ENCODE results near the gene C1QTNF1. TPM values are rescaled to one million over a fixed set of nuclear protein-coding genes. Genes with fewer than 3 reads are reported as not detected.
A peak's percentile ranks its signal among the peaks of the same experiment; 100 is the strongest.

The C1QTNF1 gene
- total RNA-seq, 2 experiments from 2014 or later: 0.12 to 0.14 TPM

DNA sequence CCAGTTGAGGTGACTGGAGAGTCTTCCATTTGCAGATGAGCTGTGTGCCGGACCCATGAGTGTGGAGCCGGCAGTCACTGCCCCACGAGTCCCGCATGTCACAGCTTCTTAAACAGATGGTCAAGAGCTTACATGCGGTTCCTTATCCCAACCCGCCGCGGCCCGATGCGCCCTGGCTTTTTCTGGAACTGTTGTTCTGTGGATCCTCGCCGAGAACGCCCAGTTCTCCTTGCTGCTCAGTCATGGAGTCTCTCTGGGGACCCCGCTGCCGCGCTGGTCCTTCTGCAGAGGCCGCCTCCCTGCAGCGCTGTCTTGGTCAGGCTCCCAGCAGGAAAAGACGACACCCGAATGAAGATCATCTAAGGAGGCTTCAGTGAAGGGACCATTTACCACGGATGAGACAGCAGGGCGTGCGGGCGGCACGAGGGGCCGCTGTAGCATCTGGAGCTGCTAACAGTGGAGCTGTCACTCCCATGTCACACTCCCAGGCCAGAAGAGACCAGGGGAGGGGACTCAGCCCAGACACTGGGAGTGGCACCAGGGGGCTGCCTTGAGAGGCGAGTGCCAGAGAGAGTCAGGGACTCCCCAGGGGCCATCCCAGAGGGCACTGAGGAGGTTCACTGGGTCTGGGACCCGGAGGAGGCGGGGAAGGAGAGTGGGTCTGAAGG is 33.5 kb upstream of the C1QTNF1 start:
- no peak for DNase-seq
- Mint-ChIP-seq H3K4me1 (peaks cover 24% of the 10 kb centered on the region), H3K36me3 (peaks cover 15% of the 10 kb centered on the region), H3K27me3 (no peaks in the 10 kb centered on the region), H3K9me3 (no peaks in the 10 kb centered on the region), H3K27ac (no peak overlapping the region), H3K4me3 (no peak overlapping the region)

DNA sequence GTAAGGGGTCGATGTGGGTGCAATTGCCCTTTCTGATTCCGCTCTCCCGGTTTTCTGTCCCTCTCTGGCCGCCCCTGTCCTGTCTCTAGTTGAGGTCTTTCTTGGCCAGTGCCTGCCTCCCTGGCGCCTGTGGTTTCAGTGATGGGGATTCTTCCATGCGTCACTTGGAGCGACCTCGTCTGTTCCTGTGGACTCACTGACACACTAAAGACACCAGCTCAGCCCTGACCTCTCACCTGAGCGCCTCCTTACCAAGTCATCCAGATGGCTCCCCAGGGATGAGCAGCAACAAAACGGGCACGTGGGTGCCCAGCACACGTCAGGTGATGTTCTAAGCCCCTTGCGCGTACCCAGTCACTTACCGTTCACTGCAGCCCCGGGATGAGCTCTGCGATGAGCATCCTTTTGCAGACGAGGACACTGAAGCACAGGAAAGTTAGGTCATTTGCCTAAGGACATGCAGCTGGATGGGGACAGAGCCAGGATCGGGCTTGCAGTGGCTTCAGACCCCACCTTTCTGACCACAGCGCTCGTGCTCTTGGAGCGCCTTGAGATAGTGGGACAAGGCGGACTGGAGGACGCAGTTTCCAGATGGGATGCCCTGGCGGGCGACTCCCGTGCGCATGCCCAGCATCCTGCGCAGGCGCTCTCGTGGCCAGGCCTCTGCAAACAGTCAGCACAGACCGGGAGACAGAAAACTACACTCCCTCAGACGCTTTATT is 32.8 kb upstream of the C1QTNF1 start:
- Mint-ChIP-seq H3K36me3 (peaks cover 15% of the 10 kb centered on the region), H3K4me3 (no peak overlapping the region), H3K9me3 (no peaks in the 10 kb centered on the region), H3K27ac (no peak overlapping the region), H3K4me1 (peaks cover 19% of the 10 kb centered on the region), H3K27me3 (no peaks in the 10 kb centered on the region)
- DNase-seq: no peak

DNA sequence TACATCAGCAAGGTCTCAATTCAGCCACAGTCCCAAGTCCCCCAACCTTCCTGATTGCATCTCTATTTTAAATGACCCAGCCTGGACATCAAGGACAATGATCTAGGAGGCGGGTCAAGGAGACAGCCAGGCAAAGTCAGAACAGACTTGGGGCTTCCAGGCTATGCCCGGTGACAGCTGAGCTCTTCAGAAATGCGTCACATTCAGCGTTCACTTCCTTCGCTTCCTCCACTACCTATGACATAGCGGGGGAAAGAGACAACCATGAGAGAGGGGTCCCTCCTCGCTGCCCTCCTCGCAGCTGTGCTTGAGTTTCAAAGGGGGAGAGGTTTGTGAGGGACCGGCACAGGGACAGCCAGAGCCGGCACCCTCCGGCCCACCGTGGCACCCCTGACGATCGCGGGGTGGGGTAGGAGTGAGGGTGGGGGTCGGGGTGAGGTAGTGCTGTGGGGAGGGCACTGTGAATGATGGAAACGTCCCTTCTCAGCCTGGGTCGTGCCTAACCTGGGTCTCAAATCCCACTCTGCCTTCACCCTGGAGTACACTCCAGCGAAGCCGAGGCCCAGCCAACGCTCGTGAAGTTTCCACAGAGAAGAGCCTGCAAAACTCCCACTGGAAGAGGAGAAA is 31.9 kb upstream of the C1QTNF1 start:
- H3K36me3 Mint-ChIP-seq: peaks cover 15% of the 10 kb centered on the region
- H3K27ac Mint-ChIP-seq: no peak overlapping the region
- H3K9me3 Mint-ChIP-seq: no peaks in the 10 kb centered on the region
- no peaks in the 10 kb centered on the region for H3K27me3 Mint-ChIP-seq
- no peak for DNase-seq
- H3K4me3 Mint-ChIP-seq: no peak overlapping the region
- H3K4me1 Mint-ChIP-seq: peaks cover 10% of the 10 kb centered on the region

DNA sequence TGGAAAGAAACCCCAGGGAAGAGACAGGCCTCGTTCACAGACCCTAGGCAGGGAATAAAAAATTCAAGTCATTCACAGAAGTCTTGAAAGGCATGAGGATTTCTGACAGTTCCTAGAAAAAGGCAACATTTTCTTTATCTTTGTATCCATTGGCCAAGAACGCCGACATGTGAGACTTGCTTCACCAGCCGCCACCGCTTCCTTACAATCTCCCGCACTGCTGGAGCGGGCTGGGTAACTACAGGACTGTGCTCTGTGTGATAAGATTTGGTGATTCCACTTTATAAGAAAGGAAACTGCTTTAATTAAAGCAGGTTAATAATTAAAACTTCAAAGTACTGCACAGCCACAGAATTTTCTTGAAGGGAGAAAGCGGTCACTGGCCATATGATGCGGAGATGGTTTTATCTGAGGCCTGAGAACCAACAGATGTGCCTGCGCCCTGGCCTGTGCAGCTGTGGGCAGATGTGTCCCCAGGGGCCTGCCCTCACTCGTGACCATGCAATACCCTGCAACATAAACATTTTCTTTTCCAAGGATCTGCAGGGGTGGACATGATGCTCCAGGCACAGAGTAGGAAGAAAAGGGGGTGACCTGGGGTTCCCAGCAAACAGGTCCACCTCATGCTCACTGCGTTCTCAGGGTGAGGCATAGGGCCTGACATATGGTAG is 31.3 kb upstream of the C1QTNF1 start:
- Mint-ChIP-seq H3K27me3 (no peaks in the 10 kb centered on the region), H3K27ac (no peak overlapping the region), H3K4me3 (no peak overlapping the region), H3K4me1 (peaks cover 4% of the 10 kb centered on the region), H3K36me3 (peaks cover 15% of the 10 kb centered on the region), H3K9me3 (no peaks in the 10 kb centered on the region)
- no peak for DNase-seq

DNA sequence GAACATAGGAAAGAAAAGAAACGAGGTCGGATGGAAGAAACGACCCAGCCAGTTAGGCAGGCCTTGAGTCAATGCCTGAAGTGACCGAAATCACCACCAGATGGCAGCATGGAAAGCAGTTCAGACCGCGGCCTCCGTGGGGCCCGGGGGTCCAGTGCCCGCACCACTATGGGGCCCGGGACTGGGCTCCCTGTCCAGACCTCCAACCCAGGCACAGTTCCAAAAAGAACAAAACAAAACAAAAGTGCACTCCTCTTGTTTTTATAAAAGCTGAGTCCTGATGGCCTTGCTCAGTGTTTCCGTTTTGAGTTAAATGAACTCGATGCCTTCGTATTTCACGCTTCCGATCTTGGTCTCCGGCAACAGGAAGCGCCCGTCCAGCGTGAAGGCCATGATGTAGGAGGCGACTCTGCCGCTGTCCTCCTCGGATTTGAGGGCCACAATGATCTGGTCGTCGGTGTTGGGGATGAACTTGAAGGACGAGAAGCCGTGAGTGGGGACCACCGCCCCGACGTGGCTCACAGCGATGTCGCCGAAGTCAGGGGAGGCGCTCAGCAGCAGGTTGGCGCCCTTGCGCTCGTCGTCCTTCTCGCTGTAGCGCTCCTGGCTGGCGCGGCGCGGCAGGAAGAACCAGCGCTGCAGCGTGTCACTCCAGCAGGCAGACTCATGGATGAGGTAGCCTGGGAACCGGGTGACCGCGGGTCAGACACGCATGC is 30.6 kb upstream of the C1QTNF1 start:
- H3K4me1 Mint-ChIP-seq: peaks cover 3% of the 10 kb centered on the region
- DNase-seq: peak; percentile 51
- H3K27ac Mint-ChIP-seq: no peak overlapping the region
- H3K9me3 Mint-ChIP-seq: no peaks in the 10 kb centered on the region
- H3K36me3 Mint-ChIP-seq: peaks cover 15% of the 10 kb centered on the region
- no peak overlapping the region for H3K4me3 Mint-ChIP-seq
- no peaks in the 10 kb centered on the region for H3K27me3 Mint-ChIP-seq

DNA sequence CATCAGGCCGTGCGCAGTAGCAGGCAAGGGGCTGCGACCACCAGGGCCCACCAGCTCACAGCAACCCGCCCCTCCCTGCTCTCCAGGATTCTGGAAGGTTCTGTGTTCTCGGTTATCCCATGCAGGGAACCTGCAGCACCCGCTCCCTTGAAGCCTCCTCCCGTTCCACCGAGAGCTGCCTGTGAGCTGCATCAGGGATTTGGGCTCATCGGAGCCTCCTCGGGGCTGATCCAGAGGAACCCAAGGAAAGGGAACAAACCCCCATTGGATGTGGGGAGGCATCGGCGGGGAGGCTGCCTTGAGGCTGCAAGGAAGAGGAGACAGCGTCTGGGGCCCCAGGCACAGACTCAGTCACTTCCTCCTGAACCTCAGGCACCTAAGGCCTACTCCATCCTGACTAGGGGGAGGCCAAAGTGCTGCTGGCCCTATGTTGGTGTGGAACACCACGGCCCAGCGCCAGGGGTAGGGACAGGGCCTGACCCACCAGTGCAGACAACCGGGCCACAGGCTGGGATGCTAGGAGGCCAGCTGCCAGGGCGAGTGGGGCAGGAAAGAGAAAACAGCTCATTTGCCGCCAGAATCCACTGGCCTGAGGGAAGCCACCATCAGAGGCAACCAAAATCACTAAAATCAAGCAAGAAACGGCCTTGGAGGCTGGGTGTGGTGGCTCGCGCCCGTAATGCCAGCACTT is 29.8 kb upstream of the C1QTNF1 start:
- peaks cover 3% of the 10 kb centered on the region for H3K4me1 Mint-ChIP-seq
- H3K27ac Mint-ChIP-seq: no peak overlapping the region
- H3K36me3 Mint-ChIP-seq: peaks cover 15% of the 10 kb centered on the region
- no peaks in the 10 kb centered on the region for H3K27me3 Mint-ChIP-seq
- DNase-seq: no peak
- H3K4me3 Mint-ChIP-seq: no peak overlapping the region
- no peaks in the 10 kb centered on the region for H3K9me3 Mint-ChIP-seq

DNA sequence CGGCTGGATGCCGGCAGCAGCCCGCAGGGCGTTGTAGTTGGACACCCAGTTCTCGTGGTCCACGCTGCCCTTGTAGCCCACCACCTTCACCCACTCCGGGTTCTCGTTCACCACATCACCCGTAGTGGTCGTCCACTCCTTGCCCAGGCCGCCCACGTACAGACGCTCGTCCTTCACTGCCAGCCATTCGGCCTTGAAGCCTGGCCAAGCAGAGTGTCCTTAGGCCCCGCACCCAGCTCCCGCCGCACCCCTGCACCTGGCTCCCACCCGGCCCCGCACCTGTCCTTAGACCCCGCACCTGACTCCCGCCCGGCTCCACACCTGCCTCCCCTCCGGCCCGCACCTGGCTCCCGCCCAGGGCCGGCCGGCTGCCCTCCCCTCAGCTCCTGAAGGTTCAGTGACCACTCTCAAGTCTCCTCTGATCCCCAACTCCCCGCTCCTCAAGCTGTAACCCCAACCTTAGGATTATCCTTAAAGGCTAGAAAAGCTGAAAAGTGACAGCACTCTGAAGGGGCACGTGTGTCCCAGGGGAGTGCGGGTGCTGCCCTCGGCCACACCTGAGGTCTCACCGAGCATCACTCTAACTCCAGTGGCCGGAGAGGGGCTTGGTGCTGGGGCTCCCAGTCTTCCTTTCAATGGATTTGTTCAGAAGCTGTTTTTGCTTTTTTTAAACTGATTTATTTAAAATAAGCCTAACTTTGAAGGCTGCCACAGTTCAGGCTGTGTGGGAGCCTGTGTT is 28.8 kb upstream of the C1QTNF1 start:
- H3K27me3 Mint-ChIP-seq: no peaks in the 10 kb centered on the region
- H3K4me3 Mint-ChIP-seq: no peak overlapping the region
- no peak for DNase-seq
- H3K9me3 Mint-ChIP-seq: no peaks in the 10 kb centered on the region
- H3K36me3 Mint-ChIP-seq: peaks cover 15% of the 10 kb centered on the region
- no peak overlapping the region for H3K27ac Mint-ChIP-seq
- peaks cover 3% of the 10 kb centered on the region for H3K4me1 Mint-ChIP-seq

DNA sequence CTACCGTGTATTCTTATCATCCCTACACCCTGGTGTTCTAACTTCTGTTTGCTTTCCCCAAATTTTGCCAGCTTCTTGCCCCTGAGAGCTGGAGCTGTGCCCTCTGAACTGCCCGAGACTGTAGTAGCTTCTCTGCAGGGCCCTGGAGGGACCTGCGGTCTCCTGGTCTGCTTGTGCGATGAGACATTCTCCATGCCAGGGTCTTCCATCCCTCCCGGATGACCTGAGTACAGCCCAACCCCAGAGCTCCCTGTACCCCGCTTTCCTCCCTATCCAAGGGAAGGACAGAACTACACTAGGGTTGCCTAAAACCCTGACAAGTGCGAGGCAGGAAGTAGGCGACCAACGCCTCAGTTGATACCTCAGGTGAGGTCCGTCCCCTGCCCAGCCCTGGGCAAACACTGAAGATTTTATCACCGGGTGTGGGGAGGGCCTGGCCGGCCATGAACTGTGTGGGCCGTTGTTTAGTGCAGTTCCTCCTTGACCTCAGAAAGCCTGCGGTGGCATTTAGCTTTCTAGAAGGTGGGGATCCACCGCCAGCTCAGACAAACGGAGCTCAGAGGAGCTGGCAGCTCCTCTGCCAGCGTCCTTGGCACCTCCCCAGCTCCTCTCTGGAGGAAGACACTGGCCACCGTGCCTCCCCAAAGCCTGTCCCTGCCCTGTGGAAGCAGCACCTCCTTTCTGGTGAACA is 28.1 kb upstream of the C1QTNF1 start:
- DNase-seq: no peak
- Mint-ChIP-seq H3K27me3 (no peaks in the 10 kb centered on the region), H3K27ac (no peak overlapping the region), H3K4me3 (no peak overlapping the region), H3K4me1 (peaks cover 3% of the 10 kb centered on the region), H3K36me3 (peaks cover 12% of the 10 kb centered on the region), H3K9me3 (no peaks in the 10 kb centered on the region)

DNA sequence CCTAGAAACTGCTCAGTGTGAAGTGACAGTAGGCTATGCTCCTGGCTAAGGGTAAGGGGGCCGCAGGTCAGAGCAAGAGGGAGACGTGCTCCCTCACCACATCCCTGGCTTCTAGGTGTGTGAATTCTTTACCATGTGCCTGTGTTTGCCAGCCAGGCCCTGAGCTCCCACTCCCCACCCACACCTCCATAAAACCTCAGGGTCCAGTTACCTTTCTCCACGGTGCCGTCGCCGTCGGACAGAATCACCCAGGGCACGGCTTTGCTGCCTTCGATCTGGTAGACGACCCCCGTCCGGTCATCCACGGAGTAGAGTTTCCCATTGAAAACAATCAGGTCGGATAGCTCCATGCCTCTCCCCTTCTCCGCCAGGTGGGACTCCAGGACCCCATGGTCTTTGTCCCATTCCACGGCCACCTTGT is 27.2 kb upstream of the C1QTNF1 start:
- Mint-ChIP-seq H3K9me3 (no peaks in the 10 kb centered on the region), H3K4me1 (peaks cover 3% of the 10 kb centered on the region), H3K4me3 (no peak overlapping the region), H3K36me3 (peaks cover 8% of the 10 kb centered on the region), H3K27me3 (no peaks in the 10 kb centered on the region), H3K27ac (no peak overlapping the region)
- DNase-seq: no peak

DNA sequence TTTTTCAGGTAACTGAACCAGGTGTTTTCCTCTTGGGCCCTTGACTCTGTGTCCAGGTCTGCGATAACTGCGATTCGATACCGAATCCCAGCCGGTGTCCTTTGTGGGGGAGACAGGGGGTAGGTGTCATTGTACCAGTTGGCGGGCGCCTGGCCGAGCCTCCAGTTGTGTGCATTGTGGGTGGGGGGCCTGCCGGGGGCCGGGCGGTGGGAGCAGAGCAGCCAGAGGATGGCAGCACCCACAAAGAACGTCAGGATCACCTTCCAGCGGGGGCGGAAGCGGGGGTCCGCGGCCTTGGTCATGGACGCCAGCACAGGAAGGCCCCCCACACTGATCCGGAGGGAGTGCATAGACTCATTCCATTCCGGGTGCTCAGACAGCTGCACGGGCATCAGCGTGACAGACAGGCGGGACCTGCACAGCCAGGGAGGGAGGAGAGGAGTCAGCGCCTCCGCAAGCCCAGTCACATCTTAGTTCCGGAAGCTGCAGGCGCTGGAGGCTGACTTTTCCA is 26.7 kb upstream of the C1QTNF1 start:
- no peak overlapping the region for H3K4me3 Mint-ChIP-seq
- no peak for DNase-seq
- no peak overlapping the region for H3K27ac Mint-ChIP-seq
- no peaks in the 10 kb centered on the region for H3K9me3 Mint-ChIP-seq
- peaks cover 3% of the 10 kb centered on the region for H3K4me1 Mint-ChIP-seq
- H3K27me3 Mint-ChIP-seq: no peaks in the 10 kb centered on the region
- H3K36me3 Mint-ChIP-seq: peaks cover 8% of the 10 kb centered on the region

DNA sequence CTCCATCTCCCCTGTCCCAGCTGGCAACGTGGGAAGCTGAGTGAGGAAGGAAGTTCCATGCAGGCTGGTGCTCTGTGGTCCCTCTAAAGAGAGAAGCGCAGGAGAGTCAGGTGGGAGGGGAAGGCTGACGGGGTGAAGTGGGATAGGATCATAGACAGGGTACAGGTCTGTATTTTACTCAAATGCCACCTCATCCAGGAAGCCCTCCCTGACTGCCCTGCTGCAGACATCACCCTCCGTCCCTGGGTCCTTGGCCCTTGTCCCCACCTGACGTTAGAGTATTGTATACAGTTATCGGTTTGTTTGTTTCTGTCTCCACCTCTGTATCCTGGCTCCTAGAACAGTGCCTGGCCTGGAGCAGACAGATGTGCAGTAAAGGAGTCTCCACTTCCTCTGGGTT is 26.1 kb upstream of the C1QTNF1 start:
- Mint-ChIP-seq H3K36me3 (peaks cover 9% of the 10 kb centered on the region), H3K9me3 (no peaks in the 10 kb centered on the region), H3K4me1 (peaks cover 3% of the 10 kb centered on the region), H3K27ac (no peak overlapping the region), H3K27me3 (no peaks in the 10 kb centered on the region), H3K4me3 (no peak overlapping the region)
- DNase-seq: no peak

DNA sequence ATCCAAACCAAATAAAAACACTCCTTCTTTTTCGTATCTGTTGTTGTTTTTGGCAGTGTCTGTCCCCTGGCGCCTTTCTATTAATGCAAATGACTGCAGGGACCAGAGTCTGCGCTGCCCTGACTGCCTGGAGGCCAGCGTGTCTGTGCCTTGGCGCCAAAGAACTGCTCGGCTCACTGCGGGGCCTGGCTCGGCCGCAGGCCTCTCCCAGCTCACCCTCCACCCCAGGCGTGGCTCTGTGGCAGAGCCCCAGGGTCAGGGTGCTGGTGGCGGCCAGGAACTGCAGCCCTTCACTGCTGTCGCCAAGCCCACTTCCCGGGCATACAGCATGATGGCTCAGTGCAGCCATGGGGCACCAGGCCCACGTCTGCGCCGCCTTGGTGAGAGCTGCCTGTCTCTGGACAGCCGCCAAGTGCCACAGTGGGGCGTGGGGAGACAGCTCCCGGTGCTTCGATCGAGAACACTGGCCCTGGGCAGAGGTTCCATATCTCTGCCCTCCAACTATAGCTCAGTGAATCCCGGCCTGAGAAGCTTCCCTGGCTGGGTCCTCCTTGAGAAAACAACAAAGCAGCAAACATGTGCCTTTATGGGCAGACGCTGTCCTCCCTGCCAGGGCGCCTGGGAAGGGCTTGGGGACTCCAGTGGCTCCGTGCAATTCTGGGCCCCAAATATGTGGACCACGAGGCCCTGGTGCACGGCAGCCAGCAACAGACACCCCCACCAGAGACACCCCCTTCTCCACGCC is 25.5 kb upstream of the C1QTNF1 start:
- no peak for DNase-seq
- H3K4me1 Mint-ChIP-seq: no peaks in the 10 kb centered on the region
- H3K27ac Mint-ChIP-seq: no peak overlapping the region

More for the DNA sequence above, 25.5 kb upstream of the C1QTNF1 start:
- peaks cover 5% of the 10 kb centered on the region for H3K36me3 Mint-ChIP-seq
- no peaks in the 10 kb centered on the region for H3K9me3 Mint-ChIP-seq
- no peak overlapping the region for H3K4me3 Mint-ChIP-seq
- H3K27me3 Mint-ChIP-seq: no peaks in the 10 kb centered on the region
